HCT116 (cell line): ENCODE results near the gene PTPRR. TPM values are rescaled to one million over a fixed set of nuclear protein-coding genes. Genes with fewer than 3 reads are reported as not detected.

ENCODE experiments used
- ATAC-seq: fragments of 200-7000 bp; cut with Tn5 transposase; 2 replicates; pipeline ENCODE4 v1.9.1; 2020; ENCODE audit warnings: mild to moderate bottlenecking, moderate library complexity
- BruUV-seq: library from RNA; stranded (reverse); fragments of 400-500 nt; replicated peaks from 2 replicates; lab custom pipeline; 2021; lab: Mats Ljungman, UMichigan
- CTCF ChIA-PET: fragments of 300-600 bp; sonication (Branson Sonifier 250); formaldehyde crosslinking; loops from one replicate; lab custom pipeline; 2021; ENCODE audit warnings: antibody characterized with exemption; lab: Charles Lee
- POLR2A ChIA-PET: fragments of 300-600, 350-600 bp; sonication (Branson Sonifier 250); formaldehyde crosslinking; loops from one replicate; lab custom pipeline; 2021; ENCODE audit warnings: antibody characterized with exemption; lab: Charles Lee
- RAD21 ChIA-PET, 2 experiments: fragments of 300-600 bp; sonication (Branson Sonifier 250); formaldehyde crosslinking; loops; one replicate each; lab custom pipeline; 2023; ENCODE audit warnings: low total read pairs in 2 of 2; ENCODE audit not compliant: uncharacterized antibody in 2 of 2, unreplicated experiment in 2 of 2, low non-redundant PET in 1 of 2; lab: Charles Lee
- DNase-seq: peaks from one replicate; pipeline ENCODE4 v3.0.0-alpha.2; 2010; ENCODE audit warnings: low read depth, low spot score
- H2AFZ ChIP-seq: fragments of 200-600 bp; shearing (Covaris generic), sonication (generic); 2 replicates; pipeline ENCODE4 v1.6.1; 2017; ENCODE audit warnings: low read depth, mixed run types, mixed read lengths, antibody characterized with exemption, low read length; ENCODE audit not compliant: poor library complexity, severe bottlenecking
- H3K27ac ChIP-seq: 2 replicates; pipeline ENCODE4 v1.5.1; 2012; ENCODE audit warnings: low read depth, low read length
- H3K27me3 ChIP-seq: fragments of 200-600 bp; sonication (generic); 2 replicates; pipeline ENCODE4 v1.6.1; 2016; ENCODE audit warnings: mixed run types, low read length, mixed read lengths; ENCODE audit not compliant: insufficient read depth
- H3K36me3 ChIP-seq, 2 experiments: fragments of 200-500 bp in 1 of 2; fragments of 200-600 bp in 1 of 2; sonication (Bioruptor generic) in 1 of 2; sonication (generic) in 1 of 2; 2 replicates each; pipeline versions ENCODE4 v1.5.1 to v1.6.1; 2014 to 2016; ENCODE audit warnings: low read length in 2 of 2, inconsistent platforms in 1 of 2, mixed read lengths in 1 of 2, mixed run types in 1 of 2; ENCODE audit not compliant: insufficient read depth in 2 of 2, control insufficient read depth in 1 of 2
- H3K4me1 ChIP-seq, 2 experiments: fragments of 200-600 bp in 1 of 2; sonication (generic) in 1 of 2; 2 replicates each; pipeline versions ENCODE4 v1.5.1 to v1.6.1; 2012 to 2017; ENCODE audit warnings: low read length in 2 of 2, inconsistent platforms in 1 of 2, mild to moderate bottlenecking in 1 of 2, mixed read lengths in 1 of 2, mixed run types in 1 of 2, moderate library complexity in 1 of 2; ENCODE audit not compliant: insufficient read depth in 2 of 2, control insufficient read depth in 1 of 2
- H3K4me2 ChIP-seq: fragments of 200-600 bp; sonication (generic); 2 replicates; pipeline ENCODE4 v1.6.1; 2017; ENCODE audit warnings: mixed run types, low read length, mixed read lengths
- H3K4me3 ChIP-seq, 2 experiments: fragments of 200-600 bp in 1 of 2; sonication (generic) in 1 of 2; replicated peaks in 1 of 2; 2 replicates each; pipeline ENCODE4 v1.5.1; 2011 to 2016; ENCODE audit warnings: low read length in 2 of 2, control low read depth in 1 of 2, low read depth in 1 of 2, mild to moderate bottlenecking in 1 of 2, mixed read lengths in 1 of 2, mixed run types in 1 of 2
- H3K79me2 ChIP-seq: fragments of 200-600 bp; sonication (generic); 2 replicates; pipeline ENCODE4 v1.6.1; 2017; ENCODE audit warnings: mild to moderate bottlenecking, mixed run types, low read length, moderate library complexity, mixed read lengths; ENCODE audit not compliant: insufficient read depth
- H3K9ac ChIP-seq: fragments of 200-600 bp; sonication (generic); 2 replicates; pipeline ENCODE4 v1.6.1; 2016; ENCODE audit warnings: low read length, mixed read lengths
- H3K9me2 ChIP-seq: fragments of 200-600 bp; sonication (generic), shearing (Covaris generic); 2 replicates; pipeline ENCODE4 v1.6.1; 2017; ENCODE audit warnings: mixed run types, mild to moderate bottlenecking, moderate library complexity; ENCODE audit not compliant: insufficient read depth
- H3K9me3 ChIP-seq, 2 experiments: fragments of 200-500 bp in 1 of 2; fragments of 200-600 bp in 1 of 2; sonication (Bioruptor generic) in 1 of 2; sonication (generic) in 1 of 2; 2 replicates each; pipeline ENCODE4 v1.6.1; 2014 to 2017; ENCODE audit warnings: low read length in 2 of 2, mixed read lengths in 2 of 2, inconsistent platforms in 1 of 2, low read depth in 1 of 2, mild to moderate bottlenecking in 1 of 2, mixed run types in 1 of 2, moderate library complexity in 1 of 2; ENCODE audit not compliant: control insufficient read depth in 1 of 2, insufficient read depth in 1 of 2
- H4K20me1 ChIP-seq: fragments of 200-600 bp; sonication (generic), shearing (Covaris generic); 2 replicates; pipeline ENCODE4 v1.6.1; 2017; ENCODE audit warnings: mixed run types, mild to moderate bottlenecking, moderate library complexity; ENCODE audit not compliant: insufficient read depth
- CEBPB ChIP-seq: IDR thresholded peaks from 2 replicates; pipeline ENCODE4 v1.6.1; 2012; ENCODE audit warnings: low read depth
- FOSL1 ChIP-seq: IDR thresholded peaks from 2 replicates; pipeline ENCODE4 v1.6.1; 2012; ENCODE audit warnings: low read depth
- JUND ChIP-seq: IDR thresholded peaks from 2 replicates; pipeline ENCODE4 v1.6.1; 2012
- SIN3A ChIP-seq: IDR thresholded peaks from 2 replicates; pipeline ENCODE4 v1.6.1; 2012; ENCODE audit warnings: low read depth
- SP1 ChIP-seq: IDR thresholded peaks from 2 replicates; pipeline ENCODE4 v1.6.1; 2012; ENCODE audit warnings: low read depth
- intact Hi-C: fragments of 100-400 bp; cut with micrococcal nuclease; formaldehyde crosslinking; loops from 2 replicates; pipeline ENCODE4 v1.10.0; 2022
- total RNA-seq: library from RNA; stranded (reverse); gene quantifications from one replicate; pipeline ENCODE4 v1.2.1, GENCODE V29; 2021; ENCODE audit not compliant: unreplicated experiment

Gene PTPRR
- total RNA-seq, 1 experiment from 2014 or later = 0.27 TPM

DNA sequence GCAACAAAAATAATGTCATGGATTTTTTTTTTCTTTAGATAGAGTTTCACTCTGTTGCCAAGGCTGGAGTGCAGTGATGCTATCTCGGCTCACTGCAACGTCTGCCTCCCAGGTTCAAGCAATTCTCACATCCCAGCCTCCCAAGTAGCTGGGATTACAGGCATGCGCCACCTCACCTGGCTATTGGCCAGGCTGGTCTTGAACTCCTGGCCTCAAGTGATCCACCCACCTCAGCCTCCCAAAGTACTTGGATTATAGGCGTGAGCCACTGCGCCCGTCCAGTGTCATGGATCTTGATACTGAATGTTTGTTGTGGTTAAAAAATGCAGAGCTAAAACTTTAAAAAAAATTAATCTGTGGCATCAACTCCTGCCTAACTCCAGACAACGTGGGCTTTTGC, 175.5 kb downstream of the PTPRR start:
- Histone ChIP-seq H3K27ac (no peak overlapping the region), H3K4me1 (peaks cover 0 to 8% of the 10 kb centered on the region in 2 experiments; a peak in 1 of 4 replicates)
- POLR2A ChIA-PET = no interaction called here

DNA sequence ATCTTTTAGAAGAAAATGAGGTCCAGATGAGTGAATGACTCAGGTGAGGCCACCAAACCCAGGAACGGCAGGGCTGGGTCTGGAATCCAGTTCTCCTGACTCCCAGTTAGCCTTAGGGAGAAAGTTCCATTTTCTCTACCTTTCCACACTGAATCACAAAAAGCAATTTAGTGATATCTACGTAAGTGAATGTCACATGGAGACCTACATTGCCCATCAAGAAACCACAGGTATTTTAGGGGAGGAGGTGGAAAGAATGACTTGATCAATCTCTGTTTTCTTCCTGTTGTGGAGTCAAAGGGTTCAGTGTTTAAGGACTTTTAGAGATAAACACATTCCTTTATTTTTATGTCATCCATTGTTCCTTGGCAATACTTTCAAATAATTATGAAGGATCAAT, 176.4 kb downstream of the PTPRR start:
- ATAC-seq (no peak), DNase-seq (no peak)
- Histone ChIP-seq H3K79me2 (no peaks in the 10 kb centered on the region), H3K4me3 (no peak overlapping the region), H3K9me2 (no peaks in the 10 kb centered on the region), H3K9ac (no peak overlapping the region), H3K36me3 (no peaks in the 10 kb centered on the region), H2AFZ (no peak overlapping the region), H3K4me2 (peak overlapping the region; percentile 10; the same call in 1 of the 2 replicates), H3K27me3 (no peaks in the 10 kb centered on the region), H3K9me3 (no peaks in the 10 kb centered on the region), H3K27ac (no peak overlapping the region), H4K20me1 (no peaks in the 10 kb centered on the region), H3K4me1 (peaks cover 0 to 8% of the 10 kb centered on the region in 2 experiments; a peak in 1 of 4 replicates)
- ChIA-PET RAD21 (no interaction called here), CTCF (no interaction called here), POLR2A (no interaction called here)
- BruUV-seq = no TSS peak
- 0 out of 2 replicates have a peak, but pooled peaks have one; percentile 35 for TF ChIP-seq JUND
- peak; percentile 52; the same call in 1 of the 2 replicates for TF ChIP-seq SP1
- TF ChIP-seq SIN3A = no peak
- peak; percentile 30; the same call in 1 of the 2 replicates for TF ChIP-seq FOSL1
- intact Hi-C loops = no loop called here

More for the DNA sequence above, 175.5 kb downstream of the PTPRR start:
- no peaks in the 10 kb centered on the region for H3K79me2 ChIP-seq
- DNase-seq (no peak), ATAC-seq (no peak)
- RAD21 ChIA-PET = no interaction called here
- BruUV-seq = no TSS peak
- no peak overlapping the region for H3K4me3 ChIP-seq
- no peak for TF ChIP-seq CEBPB
- no peaks in the 10 kb centered on the region for H3K9me2 ChIP-seq
- H4K20me1 ChIP-seq = no peaks in the 10 kb centered on the region
- H3K36me3 ChIP-seq = no peaks in the 10 kb centered on the region
- no peak overlapping the region for H2AFZ ChIP-seq
- H3K9me3 ChIP-seq = no peaks in the 10 kb centered on the region
- intact Hi-C loops = no loop called here
- H3K9ac ChIP-seq = no peak overlapping the region
- H3K27me3 ChIP-seq = no peaks in the 10 kb centered on the region
- CTCF ChIA-PET = no interaction called here
- H3K4me2 ChIP-seq = no peak overlapping the region
